NCI-H2227 (cell line): ENCODE results near the gene BIN2.
"Not testable (repeated sequence)": the region's sequence is repeated elsewhere in the genome, so short reads cannot be mapped to it uniquely, and the experiment has no call there.

Experiments
- DNase-seq: peaks from one replicate; lab custom pipeline; 2025; ENCODE audit not compliant: unreplicated experiment; lab: John Stamatoyannopoulos, UW

The BIN2 gene

DNA sequence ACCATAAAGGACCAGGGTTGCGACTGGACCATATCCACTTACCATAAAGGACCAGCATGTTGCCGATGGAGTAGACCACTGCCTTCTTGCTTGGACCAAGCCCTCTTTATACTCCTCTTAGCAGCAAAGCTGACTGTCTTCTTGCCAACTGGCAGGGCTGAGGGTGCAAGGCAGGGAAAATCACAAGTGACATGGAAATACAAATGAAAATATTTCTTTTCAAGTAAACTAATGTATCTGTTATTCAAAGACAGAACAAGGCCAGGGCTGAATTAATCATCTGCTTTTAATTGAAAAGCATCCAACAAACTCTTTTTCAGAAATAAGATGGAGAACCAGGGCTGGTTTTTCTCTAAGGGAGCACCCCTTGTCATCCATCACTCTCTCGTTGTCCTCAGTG is 22.6 kb upstream of the BIN2 start, which contains the start of gene CELA1:
CELA1 (minus strand) TSS at position 99 of the 400 bp plus-strand sequence; CDS start at position 58, 41 bp downstream.
- no peak for DNase-seq

DNA sequence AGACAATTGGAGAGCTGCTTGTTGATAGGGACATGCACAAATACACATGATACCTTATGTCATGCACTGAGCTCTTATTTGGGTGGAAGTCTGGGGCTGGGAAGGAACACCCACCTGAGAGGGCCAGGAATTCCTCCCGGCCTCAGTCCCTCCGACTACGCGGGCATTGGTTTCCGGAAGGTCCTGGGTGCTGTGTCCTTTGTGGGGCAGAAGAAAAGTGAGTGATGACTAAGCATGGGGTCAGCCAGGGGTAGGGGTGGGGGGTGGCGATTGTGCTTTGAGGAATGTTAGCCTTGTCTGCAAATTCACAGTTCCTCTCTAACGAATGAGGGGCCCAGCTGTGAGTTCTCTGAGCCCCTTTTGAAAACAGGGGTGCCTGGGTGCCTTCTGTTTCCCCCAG is 21.7 kb upstream of the BIN2 start:
- DNase-seq: no peak

DNA sequence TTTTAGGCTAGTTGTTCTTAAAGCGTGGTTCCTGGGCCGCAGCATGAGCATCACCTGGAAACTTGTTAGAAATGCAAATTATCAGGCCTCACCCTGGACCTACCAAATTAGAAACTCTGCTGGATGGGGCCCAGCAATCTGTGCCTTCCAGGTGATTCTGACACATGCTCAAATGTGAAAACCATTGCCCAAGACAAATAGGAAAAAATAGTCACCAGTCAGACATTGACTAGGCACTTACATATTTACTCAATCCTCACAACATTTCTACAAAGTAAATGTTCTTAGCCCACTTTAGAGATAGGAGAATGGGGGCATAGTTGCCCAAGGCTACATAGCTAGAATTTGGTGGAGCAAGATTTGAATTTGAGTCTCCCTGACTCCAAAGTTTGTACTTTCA is 19.2 kb upstream of the BIN2 start:
- no peak for DNase-seq

DNA sequence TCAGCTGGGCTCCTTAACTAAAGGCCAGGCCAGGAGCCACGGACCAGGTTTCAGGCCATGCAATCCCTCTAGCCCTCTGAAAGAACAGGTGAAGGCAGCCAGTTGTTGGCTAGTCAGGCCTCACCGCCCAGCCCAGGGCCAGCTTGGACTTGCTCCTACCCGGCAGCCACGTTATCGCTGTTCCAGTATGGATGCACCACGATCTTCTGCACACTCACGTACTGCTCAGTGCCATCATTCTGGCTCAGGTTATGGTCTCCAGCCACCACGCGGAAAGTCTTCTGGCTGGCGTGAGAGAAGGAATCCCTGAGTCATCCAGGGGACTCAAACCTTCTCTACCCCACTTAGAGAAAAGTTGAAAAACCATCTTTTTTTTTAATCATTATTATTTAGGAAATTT is 18.4 kb upstream of the BIN2 start:
- DNase-seq: no peak

DNA sequence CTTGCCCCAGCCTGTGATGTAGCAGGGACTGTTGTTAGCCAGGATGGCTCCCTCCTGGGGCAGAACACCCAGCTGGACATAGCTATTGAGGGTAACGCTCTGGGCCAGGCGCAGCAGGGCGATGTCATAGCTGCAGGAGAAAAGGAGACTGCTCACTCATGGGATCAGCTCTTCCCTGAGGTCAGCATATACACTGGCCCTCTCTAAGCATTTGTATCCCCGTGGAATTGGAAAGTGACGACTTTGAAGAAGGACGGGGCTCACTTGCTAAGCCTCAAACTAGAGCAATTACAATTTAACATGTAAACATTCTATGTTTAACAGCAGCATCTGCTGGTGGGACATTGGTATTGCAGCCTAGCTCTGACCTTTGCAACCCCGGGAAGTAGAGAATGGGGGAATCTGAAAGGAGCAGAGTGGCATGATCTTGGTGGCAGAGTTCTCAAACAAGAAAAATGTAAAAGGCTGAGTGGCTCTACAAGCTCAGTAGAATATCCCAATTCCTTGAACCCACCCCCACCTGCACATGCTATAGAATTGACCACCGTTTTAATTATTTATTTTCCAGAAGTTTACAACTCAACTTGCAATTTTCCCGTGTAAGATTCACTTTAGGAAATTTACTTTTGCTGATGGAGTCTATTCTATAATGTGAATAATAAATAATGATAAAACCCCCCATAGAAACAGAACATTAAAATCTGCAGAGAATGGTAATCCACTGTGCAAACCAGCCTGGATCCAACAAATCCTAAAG is 17.5 kb upstream of the BIN2 start:
- peak; percentile 76 for DNase-seq

DNA sequence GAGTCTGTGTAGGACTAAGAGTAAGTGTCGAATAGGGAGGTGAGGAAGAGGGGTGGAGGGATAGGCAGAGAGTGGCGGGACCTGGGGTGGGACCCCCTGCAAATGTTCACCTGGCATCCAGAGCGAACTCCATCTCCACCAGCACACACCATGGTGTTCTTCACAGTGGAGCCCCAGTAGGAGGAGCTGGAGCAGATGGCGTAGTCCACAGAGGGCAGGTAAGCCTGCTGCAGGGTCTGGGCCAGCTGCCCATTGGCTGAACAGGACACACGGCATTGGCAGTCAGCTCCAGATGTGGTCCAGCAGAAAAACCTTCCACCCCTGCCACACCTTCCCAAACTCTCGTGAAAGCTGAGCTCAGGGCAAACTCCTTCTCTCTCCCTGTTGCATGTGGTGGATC is 15.8 kb upstream of the BIN2 start:
- DNase-seq: no peak

DNA sequence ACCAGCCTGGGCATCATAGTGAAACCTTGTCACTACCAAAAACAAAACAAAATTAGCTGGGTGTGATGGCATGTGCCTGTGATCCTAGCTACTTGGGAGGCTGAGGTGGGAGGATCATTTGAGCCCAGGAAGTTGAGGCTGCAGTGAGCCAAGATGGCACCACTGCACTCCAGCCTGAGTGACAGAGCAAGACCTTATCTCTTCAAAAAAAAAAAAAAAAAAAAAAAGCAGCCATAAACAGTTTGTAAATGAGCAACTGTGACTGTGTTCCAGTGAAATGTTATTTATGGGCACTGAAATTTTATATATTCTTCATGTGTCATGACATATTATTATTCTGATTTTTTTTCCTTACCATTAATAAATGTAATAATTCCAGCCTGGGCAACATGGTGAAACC is 13.4 kb upstream of the BIN2 start:
- DNase-seq: not testable (repeated sequence)

DNA sequence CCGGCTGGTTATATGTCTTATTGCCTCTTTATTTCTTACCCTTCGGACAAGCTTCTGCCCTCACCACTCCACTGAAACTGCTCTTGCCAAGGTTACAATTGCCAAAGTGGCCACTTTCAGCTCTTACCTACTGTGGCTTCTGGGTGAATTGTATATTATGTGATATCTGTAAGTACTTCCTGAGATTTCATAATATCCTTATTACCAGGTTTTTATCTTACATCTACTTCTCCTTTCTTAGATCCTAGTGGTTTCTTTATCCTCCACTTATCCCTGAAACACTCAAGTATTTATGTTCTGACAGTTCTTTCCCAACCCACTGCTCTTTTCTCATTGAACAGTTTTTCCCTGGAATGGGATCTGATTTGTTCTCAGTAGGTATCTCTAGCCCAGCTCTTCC is 12.0 kb upstream of the BIN2 start:
- no peak for DNase-seq

DNA sequence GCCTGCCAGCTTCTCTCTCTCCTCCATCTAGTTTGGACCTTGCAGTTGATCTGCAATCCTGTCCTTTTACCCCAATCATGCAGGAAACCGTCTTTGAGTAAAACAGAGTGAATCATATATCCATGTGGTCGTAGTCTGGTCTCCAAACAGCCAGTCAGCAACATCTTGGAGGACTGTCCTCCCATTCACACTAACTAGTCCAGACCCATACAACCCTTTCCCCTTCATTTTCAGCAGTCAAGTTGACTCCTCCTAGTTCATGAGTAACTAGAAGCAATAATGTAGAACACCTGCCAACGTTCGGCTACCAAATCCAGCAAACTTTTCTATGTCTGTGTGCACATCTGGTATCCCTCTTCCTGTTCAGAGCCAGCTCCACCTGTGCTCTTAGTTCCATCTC is 10.8 kb upstream of the BIN2 start:
- DNase-seq: no peak

DNA sequence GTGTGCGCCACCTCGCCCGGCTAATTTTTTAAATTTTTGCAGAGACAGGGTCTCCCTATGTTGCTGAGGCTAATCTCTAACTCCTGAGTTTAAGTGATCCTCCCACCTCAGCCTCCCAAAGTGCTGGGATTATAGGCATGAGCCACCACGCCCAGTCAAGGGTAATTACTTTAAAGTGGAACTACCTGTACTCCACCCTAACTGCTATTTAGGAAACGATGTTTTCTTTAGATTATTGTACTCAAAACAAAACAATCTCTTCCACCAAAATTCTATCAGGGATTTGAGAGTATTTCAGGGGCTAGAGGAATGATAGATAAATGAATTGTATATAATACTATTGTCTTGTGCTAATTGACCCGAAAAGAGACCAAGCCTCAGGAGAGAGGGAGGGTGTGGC is 9.6 kb upstream of the BIN2 start:
- no peak for DNase-seq

DNA sequence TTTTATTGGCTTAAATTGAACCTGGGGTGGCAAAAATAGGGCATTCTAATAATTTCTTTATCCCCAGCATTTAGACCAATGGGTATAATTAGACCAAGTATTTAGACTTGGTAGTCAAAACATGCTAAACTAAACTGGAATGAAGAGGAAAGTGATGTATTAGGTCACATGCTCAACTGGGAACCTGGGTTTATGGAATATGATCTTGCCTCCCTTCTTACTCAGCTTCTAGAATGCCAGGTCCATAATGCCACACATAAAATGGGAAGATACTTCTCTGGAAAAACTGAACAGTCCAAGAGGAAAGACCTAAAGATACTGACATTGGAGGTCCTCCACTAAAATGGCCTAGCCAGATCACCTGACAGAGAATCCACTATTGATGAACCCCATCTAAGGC is 6.2 kb upstream of the BIN2 start:
- DNase-seq: no peak

DNA sequence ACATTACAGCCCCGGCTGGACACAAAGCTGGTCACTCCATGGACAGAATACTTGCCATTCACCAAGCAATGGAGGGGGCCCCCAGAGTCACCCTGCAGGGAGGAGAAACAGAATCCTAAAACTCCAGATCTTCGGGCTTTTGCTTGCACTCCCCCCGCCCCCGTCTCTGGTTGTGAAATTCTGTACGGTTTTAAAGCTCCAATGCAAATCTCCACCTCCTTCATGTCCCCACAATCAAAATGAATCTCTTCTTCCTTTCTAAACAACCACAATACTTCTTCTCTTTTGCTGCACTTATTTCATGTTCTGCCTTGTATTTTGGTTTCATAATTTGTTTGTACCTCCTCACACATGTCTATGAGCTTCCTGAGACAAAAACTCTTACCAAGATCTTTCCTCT is 5.8 kb upstream of the BIN2 start:
- DNase-seq: no peak

DNA sequence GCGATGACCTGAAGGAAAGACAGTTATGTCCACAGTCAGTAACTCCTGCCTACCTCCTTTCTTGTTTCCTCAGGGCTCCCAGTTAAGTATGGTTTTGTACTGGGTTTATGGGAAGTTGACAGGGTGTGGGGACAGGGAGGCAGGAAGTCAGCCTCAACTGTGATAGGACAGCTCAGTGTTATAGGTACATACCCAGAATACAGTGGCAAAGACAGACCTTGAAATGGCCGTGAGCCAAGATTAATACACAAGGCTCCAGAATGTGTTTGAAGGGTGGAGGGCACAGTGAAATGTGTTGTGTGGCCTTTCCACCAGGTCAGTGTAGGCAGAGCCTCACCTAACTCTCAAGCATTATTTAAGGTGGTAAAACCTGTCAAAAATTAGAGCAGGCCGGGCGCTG is 4.6 kb upstream of the BIN2 start:
- no peak for DNase-seq

DNA sequence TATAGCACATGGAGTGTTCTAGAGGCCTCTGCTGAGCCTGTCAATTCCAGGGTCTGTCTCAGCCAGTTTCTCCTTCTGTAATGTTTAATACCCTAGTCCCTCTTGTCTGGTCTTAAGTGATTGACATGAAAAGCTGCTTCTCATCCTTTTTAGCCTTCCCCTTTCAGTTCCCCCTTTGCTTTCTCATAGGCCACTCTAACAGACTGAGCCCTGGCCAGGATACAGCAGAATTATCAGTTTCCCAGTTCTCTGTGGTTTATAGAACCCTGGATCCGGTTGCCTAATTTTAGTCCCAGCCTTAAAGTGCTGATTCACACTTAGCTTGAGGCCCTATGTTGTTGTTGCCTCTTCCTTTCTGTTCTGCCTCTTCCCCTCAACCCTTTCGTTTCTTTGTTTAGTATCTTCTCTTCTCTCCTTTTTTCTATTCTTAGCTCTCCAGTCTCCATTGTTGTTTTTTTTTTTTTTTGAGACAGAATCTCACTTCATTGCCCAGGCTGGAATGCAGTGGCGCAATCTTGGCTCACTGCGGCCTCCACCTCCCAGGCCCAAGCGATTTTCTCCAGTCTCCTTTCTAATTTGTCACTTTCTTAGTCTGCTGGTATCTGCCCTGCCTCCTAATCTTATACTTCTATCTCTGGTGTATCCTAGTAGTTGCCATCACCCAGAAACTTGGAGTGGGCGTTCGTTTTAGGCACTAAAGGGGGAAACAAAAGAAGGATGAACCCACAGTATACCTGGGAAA is 2.9 kb upstream of the BIN2 start:
- DNase-seq: no peak

DNA sequence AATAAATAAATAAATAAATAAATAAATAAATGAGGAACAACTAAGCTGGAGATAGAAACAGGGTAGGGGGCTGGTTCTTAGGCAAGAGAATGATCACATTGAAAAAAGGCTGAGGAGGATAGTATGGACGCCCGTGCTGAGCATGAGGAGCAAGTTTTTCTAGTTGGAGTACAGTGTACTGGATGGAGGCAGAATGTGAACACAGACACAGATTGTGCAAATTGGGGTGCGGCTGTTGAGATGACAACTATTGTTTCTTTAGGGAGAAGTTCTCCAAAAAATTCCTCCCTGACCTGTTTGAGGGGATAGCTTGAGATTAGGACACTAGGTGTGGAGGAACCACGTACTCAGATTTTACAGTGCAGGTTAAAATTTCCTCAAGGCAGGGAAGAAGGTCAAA is 979 bp upstream of the BIN2 start:
- no peak for DNase-seq

DNA sequence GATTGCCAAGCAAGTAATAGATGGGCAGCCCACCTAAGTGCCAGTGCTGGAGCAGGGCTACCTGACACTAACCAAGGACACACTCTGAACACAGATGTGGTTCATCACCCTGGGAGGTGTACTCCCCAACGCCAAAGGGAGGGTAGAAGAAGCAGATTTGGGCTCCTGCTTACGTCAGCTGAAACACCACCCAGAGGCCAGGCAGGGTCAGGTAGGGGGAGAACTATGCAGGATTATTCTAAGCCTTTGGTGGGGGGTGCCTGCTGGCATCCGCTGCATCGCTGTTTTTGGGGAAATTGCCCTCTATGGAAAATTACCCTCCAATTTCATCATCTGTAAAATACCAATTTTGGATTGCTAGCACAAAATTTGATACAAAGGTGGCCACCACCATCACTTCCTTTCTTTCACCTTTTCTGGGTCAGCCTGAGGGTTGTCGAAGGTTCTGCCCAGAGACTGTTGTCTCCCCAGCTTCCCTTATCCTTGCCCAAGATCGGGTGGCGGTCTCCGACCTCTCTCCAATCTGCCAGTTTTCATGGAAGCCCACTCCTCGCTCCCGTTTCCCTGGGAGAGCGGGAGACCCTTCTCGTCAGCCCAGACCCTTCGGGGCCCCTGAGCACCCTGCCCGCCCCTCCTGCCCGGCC is 535 bp downstream of the BIN2 start:
- no peak for DNase-seq

DNA sequence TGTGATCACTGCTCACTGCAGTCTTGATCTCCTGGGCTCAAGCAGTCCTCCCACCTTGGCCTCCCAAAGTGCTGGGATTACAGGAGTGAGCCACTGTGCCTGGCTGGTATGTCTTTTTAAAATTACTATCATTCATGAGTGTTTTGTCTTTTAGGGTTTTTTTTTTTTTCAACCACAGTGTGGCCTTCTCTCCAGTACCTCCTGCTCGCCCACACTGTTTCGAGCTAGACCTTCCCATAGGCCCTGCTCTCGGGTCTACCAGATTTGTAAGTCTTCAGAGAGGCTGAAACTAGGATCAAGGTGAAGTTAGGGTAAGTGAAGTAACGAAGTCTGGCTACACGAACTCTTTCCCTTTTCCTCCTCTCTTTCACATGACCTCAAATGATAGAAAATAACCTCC is 1.5 kb downstream of the BIN2 start:
- no peak for DNase-seq

DNA sequence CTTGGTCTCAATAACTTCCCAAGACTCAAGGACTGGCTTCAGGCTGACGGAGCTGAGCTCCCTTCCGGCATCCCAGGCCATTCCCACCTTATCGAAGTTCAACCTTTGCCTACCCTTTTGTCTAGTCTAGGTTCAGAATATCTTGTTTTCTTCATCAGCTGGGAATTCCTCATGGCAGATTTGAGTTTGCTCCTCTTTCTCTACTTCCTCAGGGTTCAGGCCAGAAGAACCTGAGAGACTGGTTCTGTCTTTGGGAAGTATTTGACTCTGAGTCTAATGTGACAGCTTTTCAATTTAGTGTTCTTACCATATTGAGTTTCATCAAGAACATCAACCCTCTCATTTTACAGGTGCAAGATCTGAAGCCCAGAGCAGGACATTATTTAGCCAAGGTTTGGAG is 2.1 kb downstream of the BIN2 start:
- no peak for DNase-seq

DNA sequence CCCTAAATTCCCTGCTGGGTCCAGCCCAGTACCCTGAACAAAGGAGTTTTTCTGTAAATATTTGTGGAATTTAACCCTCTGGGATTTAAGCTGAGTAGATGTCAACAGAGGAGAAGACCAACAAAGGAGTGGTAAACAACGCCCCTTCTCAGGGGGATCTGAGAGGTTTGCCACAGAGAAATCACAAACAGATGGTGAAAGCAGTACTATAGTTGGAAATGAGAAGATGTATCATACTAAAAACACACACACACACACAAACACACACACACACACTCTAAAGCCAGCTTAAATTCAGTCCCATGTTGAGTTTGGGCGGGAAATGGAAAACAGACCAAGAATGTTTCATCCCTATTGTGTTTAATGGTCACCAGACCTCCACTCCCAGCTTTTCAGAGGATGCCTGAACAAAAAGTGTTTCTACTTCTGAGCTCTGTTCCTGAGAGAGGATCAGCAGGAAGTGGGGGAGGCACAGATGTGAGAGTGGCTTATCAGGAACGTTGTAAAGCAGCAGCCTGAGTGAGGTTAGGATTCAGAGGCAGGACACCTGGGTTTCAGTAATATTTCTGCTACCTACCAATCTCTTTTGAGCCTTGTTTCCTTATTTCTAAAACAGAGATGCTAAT is 3.2 kb downstream of the BIN2 start:
- DNase-seq: no peak

DNA sequence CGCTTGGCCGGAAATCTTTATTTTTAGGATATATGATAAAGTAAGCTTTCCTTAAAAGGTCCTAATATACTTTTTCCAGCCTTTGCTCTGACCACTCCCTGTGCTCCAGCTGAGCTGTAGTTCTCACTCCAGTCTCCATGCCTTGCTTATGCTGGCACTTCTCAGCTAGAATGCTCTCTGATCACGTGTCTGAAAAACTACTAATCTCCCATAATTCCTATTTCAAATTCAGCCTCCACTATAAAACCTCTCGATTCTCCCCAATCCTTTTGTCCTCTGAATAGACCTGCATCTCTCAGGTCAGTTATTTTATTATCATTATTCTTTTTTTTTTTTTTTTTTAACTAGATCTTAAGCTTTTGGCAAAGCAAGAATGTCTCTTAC is 3.7 kb downstream of the BIN2 start:
- DNase-seq: no peak

DNA sequence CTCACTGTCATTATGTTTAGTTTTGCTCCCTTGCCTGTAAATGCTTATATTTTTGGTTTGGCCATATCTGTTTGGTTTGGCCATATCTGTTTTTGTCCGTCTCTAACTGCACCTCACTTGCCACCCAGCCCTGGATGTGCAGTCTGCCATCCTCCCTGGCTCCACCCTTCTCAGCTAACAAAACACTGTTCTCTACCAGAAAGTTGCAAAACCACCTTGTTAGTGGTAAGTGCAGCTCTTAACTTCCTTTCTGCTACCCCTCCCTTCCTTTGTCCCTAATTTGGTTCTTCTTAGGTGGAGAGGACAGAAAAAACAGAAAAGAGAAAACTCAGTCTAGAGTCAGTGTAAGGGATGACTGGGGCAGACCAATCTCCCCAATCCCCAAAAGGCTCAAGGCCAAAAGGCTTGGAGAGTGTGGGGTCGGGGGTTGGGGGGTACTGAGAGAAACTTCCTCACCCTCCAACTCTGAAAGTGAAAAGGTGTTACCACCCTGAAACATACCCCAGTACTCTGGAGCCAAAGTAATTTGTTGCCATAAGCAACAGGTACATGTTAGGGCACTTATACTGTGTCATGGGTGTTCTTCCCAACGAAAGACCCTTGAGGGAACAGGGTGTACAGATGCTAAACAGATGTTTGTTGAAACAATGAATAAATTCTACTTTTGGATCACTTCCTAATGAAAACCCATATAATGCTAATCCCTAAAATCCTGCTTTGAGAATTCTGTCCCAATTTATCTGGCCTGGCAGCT is 5.0 kb downstream of the BIN2 start:
- DNase-seq: no peak
